GM12872 (cell line): ENCODE measurements around the gene MTAP.

Source experiments
- TF ChIP-seq, protein P1 (sequence below): IDR thresholded peaks from 3 replicates; pipeline ENCODE4 v1.5.1; 2011; ENCODE audit warnings: low read depth, mild to moderate bottlenecking, low read length, moderate library complexity; ENCODE audit not compliant: insufficient read depth

The MTAP gene

DNA sequence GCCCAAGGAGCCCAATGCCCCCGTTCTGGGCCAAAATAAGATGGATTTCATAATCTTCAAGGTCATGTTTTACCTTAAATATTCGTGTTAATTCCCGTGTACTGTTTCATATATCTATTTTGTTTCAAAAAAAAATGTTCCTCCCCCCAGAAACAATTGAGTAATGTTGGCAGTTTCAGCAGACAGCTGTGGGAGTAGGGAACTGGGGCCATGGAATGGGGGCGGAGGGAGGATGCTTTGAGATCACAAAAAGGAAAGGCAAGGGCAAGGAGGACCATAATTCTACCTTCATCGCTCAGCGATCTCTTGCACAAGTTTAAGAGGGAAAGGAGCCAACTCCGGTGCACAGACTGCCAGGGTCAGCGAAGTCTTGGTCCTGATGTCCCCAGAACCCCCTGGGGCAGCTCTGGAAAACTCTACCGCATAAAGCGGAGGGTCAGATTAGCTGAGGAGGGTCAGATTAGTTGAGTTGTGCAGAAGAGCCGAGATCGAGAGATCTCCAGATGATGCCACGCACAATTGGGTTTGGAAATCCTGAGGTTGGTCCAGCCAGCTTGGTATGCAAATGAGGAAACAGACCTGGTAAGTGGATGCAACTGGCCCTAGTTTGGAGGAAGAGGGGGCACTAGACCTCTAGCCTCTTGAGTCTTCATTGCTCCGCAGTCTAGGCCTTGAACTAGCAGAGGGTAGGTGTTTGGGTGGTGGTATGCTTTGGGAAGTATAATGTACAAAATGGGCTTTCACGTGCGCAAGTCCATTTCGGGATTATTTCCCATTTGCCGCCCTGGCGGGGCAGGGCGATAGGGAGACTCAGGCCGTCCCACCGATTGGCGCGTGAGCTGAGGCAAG, 167.7 kb downstream of the MTAP start:
- TF ChIP-seq, protein P1, sequence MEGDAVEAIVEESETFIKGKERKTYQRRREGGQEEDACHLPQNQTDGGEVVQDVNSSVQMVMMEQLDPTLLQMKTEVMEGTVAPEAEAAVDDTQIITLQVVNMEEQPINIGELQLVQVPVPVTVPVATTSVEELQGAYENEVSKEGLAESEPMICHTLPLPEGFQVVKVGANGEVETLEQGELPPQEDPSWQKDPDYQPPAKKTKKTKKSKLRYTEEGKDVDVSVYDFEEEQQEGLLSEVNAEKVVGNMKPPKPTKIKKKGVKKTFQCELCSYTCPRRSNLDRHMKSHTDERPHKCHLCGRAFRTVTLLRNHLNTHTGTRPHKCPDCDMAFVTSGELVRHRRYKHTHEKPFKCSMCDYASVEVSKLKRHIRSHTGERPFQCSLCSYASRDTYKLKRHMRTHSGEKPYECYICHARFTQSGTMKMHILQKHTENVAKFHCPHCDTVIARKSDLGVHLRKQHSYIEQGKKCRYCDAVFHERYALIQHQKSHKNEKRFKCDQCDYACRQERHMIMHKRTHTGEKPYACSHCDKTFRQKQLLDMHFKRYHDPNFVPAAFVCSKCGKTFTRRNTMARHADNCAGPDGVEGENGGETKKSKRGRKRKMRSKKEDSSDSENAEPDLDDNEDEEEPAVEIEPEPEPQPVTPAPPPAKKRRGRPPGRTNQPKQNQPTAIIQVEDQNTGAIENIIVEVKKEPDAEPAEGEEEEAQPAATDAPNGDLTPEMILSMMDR, result no peak

GRCh38 chr9:21970800-21971640, 168.6 kb downstream of the MTAP start:
- TF ChIP-seq, protein P1, result no peak

GRCh38 chr9:21972361-21972760, 169.9 kb downstream of the MTAP start:
- TF ChIP-seq, protein P1, result no peak

- TF ChIP-seq, protein P1, result no peak
Measured at GRCh38 chr9:21974343-21974721, 171.9 kb downstream of the MTAP start.

DNA sequence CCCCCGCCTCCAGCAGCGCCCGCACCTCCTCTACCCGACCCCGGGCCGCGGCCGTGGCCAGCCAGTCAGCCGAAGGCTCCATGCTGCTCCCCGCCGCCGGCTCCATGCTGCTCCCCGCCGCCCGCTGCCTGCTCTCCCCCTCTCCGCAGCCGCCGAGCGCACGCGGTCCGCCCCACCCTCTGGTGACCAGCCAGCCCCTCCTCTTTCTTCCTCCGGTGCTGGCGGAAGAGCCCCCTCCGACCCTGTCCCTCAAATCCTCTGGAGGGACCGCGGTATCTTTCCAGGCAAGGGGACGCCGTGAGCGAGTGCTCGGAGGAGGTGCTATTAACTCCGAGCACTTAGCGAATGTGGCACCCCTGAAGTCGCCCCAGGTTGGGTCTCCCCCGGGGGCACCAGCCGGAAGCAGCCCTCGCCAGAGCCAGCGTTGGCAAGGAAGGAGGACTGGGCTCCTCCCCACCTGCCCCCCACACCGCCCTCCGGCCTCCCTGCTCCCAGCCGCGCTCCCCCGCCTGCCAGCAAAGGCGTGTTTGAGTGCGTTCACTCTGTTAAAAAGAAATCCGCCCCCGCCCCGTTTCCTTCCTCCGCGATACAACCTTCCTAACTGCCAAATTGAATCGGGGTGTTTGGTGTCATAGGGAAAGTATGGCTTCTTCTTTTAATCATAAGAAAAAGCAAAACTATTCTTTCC, 172.4 kb downstream of the MTAP start:
- TF ChIP-seq, protein P1, result no peak

- TF ChIP-seq, protein P1, result no peak
Measured at GRCh38 chr9:21976334-21976875, 174.0 kb downstream of the MTAP start.

GRCh38 chr9:21982391-21982790, 180.0 kb downstream of the MTAP start:
- TF ChIP-seq, protein P1, result no peak
